Panc1 (cell line): ENCODE data around the gene TNFAIP6. TPM values are rescaled to one million over a fixed set of nuclear protein-coding genes. Genes with fewer than 3 reads are reported as not detected.
"Not testable (repeated sequence)": the region's sequence is repeated elsewhere in the genome, so short reads cannot be mapped to it uniquely, and the experiment has no call there.

Experiments used
- ATAC-seq: fragments of 200-7000 bp; cut with Tn5 transposase; 2 replicates; pipeline ENCODE4 v1.9.1; 2020; ENCODE audit warnings: mild to moderate bottlenecking, moderate library complexity
- Bru-seq: library from RNA; stranded (reverse); fragments of 400-500 nt; gene quantifications from one replicate; lab custom pipeline; 2021; lab: Mats Ljungman, UMichigan
- BruChase-seq, 2 experiments: library from RNA; stranded (reverse); fragments of 400-500 nt; gene quantifications; one replicate each; lab custom pipeline; 2021; lab: Mats Ljungman, UMichigan
- BruUV-seq: library from RNA; stranded (reverse); fragments of 400-500 nt; replicated peaks from 2 replicates; lab custom pipeline; 2021; lab: Mats Ljungman, UMichigan
- CTCF ChIA-PET: fragments of 300-600 bp; sonication (Branson Sonifier 250); formaldehyde crosslinking; loops from one replicate; lab custom pipeline; 2022; ENCODE audit warnings: antibody characterized with exemption; lab: Charles Lee
- POLR2A ChIA-PET: fragments of 300-600 bp; sonication (Branson Sonifier 250); formaldehyde crosslinking; loops from one replicate; lab custom pipeline; 2022; ENCODE audit warnings: antibody characterized with exemption; lab: Charles Lee
- DNase-seq: peaks from one replicate; pipeline ENCODE4 v3.0.0-alpha.2; 2010; ENCODE audit warnings: low read depth, low spot score
- H3K27ac ChIP-seq: 2 replicates; pipeline ENCODE4 v1.5.1; 2011; ENCODE audit warnings: mild to moderate bottlenecking, low read length, inconsistent platforms
- H3K27me3 ChIP-seq: fragments of 200-500 bp; sonication (Bioruptor generic); 2 replicates; pipeline ENCODE4 v1.6.0; 2014; ENCODE audit warnings: low read length, inconsistent platforms; ENCODE audit not compliant: control insufficient read depth, insufficient read depth
- H3K36me3 ChIP-seq: fragments of 200-500 bp; sonication (Bioruptor generic); 2 replicates; pipeline ENCODE4 v1.5.1; 2014; ENCODE audit warnings: inconsistent platforms, mild to moderate bottlenecking, low read length, moderate library complexity; ENCODE audit not compliant: control insufficient read depth, insufficient read depth
- H3K4me1 ChIP-seq: 2 replicates; pipeline ENCODE4 v1.5.1; 2011; ENCODE audit warnings: inconsistent platforms, mild to moderate bottlenecking, low read length, moderate library complexity; ENCODE audit not compliant: control insufficient read depth, insufficient read depth
- H3K4me3 ChIP-seq, 2 experiments: 2 replicates each; pipeline ENCODE4 v1.5.1; 2011 to 2012; ENCODE audit warnings: low read depth in 2 of 2, low read length in 2 of 2, mild to moderate bottlenecking in 2 of 2, inconsistent platforms in 1 of 2, moderate library complexity in 1 of 2
- H3K9me3 ChIP-seq: fragments of 200-500 bp; sonication (Bioruptor generic); 2 replicates; pipeline ENCODE4 v1.5.1; 2014; ENCODE audit warnings: low read depth, mild to moderate bottlenecking, inconsistent platforms, low read length, moderate library complexity; ENCODE audit not compliant: control insufficient read depth, insufficient read depth
- POLR2AphosphoS5 ChIP-seq: IDR thresholded peaks from 2 replicates; pipeline ENCODE4 v1.6.1; 2012; ENCODE audit warnings: mild to moderate bottlenecking, low read depth, low read length, moderate library complexity
- SIN3A ChIP-seq: IDR thresholded peaks from 2 replicates; pipeline ENCODE4 v1.6.1; 2012; ENCODE audit warnings: low read depth, mild to moderate bottlenecking, low read length, moderate library complexity, borderline replicate concordance; ENCODE audit not compliant: insufficient read depth
- TCF7L2 ChIP-seq: IDR thresholded peaks from 2 replicates; pipeline ENCODE4 v1.6.1; 2011; ENCODE audit warnings: mild to moderate bottlenecking, low read depth, low read length, inconsistent platforms
- in situ Hi-C: cut with HindIII; loops from 2 replicates; pipeline ENCODE4 v1.10.0; 2016; ENCODE audit warnings: low sequenced_read_pairs, low pct_unique_long_range_greater_than_20kb
- intact Hi-C: fragments of 100-400 bp; cut with micrococcal nuclease; formaldehyde crosslinking; loops from one replicate; pipeline ENCODE4 v1.10.0; 2022; ENCODE audit not compliant: unreplicated experiment
- long read RNA-seq: library from polyadenylated mRNA; unstranded; transcript quantifications from one replicate; pipeline ENCODE4 v2.0.0, GENCODE V29; 2021; ENCODE audit not compliant: unreplicated experiment
- polyA plus RNA-seq: library from polyadenylated mRNA; unstranded; fragments of >200 nt; gene quantifications from one replicate; pipeline ENCODE4 v1.2.1, GENCODE V29; 2012; ENCODE audit warnings: missing spikeins; ENCODE audit not compliant: insufficient read length
- total RNA-seq: library from RNA; stranded (reverse); gene quantifications from one replicate; pipeline ENCODE4 v1.2.1, GENCODE V29; 2021; ENCODE audit not compliant: unreplicated experiment
- TF ChIP-seq, protein P1 (sequence below), 2 experiments: IDR thresholded peaks; 2 replicates each; pipeline ENCODE4 v1.6.1; 2011 to 2012; ENCODE audit warnings: low read depth in 2 of 2, control low read depth in 1 of 2, low read length in 1 of 2, mild to moderate bottlenecking in 1 of 2, moderate library complexity in 1 of 2; ENCODE audit not compliant: insufficient read depth in 1 of 2
- TF ChIP-seq, protein P2 (sequence below): fragments of 450-650 bp; IDR thresholded peaks from 2 replicates; pipeline ENCODE4 v1.5.1; 2017; ENCODE audit warnings: mild to moderate bottlenecking

The TNFAIP6 gene, protein sequence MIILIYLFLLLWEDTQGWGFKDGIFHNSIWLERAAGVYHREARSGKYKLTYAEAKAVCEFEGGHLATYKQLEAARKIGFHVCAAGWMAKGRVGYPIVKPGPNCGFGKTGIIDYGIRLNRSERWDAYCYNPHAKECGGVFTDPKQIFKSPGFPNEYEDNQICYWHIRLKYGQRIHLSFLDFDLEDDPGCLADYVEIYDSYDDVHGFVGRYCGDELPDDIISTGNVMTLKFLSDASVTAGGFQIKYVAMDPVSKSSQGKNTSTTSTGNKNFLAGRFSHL
- total RNA-seq (not detected), Bru-seq, nascent RNA (percentile 7 among the genes with signal in this experiment), BruChase-seq, experiment 1, labeled RNA remaining after a 2-hour chase (percentile 4 among the genes with signal in this experiment), BruChase-seq, experiment 2, labeled RNA remaining after a 6-hour chase (percentile 8 among the genes with signal in this experiment)
- not detected for polyA plus RNA-seq
- long read RNA-seq, partial matches to known transcripts, result 0 of 1 reads
- long read RNA-seq, other reads (novel, unspliced or antisense), result 0 of 1 reads

DNA sequence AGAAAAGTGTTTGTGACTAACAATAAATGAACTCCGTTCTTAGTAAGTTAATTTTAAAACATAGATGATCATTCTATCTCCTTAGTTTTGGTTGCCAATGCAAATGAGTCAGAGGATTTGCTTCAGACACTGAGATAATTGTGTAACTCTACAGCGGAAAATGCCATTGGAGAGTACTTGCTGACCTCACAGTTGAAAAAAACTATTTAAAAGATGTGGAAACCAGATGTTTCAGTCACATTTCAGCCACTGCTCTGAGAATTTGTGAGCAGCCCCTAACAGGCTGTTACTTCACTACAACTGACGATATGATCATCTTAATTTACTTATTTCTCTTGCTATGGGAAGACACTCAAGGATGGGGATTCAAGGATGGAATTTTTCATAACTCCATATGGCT, at the start of gene TNFAIP6:
Gene TNFAIP6 (plus strand): TSS at position 234 of the 400 bp plus-strand sequence. CDS start 75 bp downstream, at position 309.
- no TSS peak for BruUV-seq
- CTCF ChIA-PET, result no interaction called here
- H3K36me3 ChIP-seq, result no peaks in the 10 kb centered on the region
- no peak for DNase-seq
- intact Hi-C loops, result no loop called here
- H3K4me3 ChIP-seq, result no peak within 1 kb of the TSS
- in situ Hi-C loops, result no loop called here
- H3K27ac ChIP-seq, result no peak within 1 kb of the TSS
- POLR2A ChIA-PET, result no interaction called here
- H3K4me1 ChIP-seq, result no peaks in the 10 kb centered on the region
- H3K27me3 ChIP-seq, result no peaks in the 10 kb centered on the region
- ATAC-seq, result no peak
- TF ChIP-seq, protein P1, sequence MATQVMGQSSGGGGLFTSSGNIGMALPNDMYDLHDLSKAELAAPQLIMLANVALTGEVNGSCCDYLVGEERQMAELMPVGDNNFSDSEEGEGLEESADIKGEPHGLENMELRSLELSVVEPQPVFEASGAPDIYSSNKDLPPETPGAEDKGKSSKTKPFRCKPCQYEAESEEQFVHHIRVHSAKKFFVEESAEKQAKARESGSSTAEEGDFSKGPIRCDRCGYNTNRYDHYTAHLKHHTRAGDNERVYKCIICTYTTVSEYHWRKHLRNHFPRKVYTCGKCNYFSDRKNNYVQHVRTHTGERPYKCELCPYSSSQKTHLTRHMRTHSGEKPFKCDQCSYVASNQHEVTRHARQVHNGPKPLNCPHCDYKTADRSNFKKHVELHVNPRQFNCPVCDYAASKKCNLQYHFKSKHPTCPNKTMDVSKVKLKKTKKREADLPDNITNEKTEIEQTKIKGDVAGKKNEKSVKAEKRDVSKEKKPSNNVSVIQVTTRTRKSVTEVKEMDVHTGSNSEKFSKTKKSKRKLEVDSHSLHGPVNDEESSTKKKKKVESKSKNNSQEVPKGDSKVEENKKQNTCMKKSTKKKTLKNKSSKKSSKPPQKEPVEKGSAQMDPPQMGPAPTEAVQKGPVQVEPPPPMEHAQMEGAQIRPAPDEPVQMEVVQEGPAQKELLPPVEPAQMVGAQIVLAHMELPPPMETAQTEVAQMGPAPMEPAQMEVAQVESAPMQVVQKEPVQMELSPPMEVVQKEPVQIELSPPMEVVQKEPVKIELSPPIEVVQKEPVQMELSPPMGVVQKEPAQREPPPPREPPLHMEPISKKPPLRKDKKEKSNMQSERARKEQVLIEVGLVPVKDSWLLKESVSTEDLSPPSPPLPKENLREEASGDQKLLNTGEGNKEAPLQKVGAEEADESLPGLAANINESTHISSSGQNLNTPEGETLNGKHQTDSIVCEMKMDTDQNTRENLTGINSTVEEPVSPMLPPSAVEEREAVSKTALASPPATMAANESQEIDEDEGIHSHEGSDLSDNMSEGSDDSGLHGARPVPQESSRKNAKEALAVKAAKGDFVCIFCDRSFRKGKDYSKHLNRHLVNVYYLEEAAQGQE (IDR thresholded peaks at IDR 0.05; ENCODE audit: insufficient read depth in 1 of 2, low read depth in 2 of 2, low read length in 1 of 2), result no peak
- TF ChIP-seq POLR2AphosphoS5 (no peak), SIN3A (no peak), TCF7L2 (no peak)
- TF ChIP-seq, protein P2, sequence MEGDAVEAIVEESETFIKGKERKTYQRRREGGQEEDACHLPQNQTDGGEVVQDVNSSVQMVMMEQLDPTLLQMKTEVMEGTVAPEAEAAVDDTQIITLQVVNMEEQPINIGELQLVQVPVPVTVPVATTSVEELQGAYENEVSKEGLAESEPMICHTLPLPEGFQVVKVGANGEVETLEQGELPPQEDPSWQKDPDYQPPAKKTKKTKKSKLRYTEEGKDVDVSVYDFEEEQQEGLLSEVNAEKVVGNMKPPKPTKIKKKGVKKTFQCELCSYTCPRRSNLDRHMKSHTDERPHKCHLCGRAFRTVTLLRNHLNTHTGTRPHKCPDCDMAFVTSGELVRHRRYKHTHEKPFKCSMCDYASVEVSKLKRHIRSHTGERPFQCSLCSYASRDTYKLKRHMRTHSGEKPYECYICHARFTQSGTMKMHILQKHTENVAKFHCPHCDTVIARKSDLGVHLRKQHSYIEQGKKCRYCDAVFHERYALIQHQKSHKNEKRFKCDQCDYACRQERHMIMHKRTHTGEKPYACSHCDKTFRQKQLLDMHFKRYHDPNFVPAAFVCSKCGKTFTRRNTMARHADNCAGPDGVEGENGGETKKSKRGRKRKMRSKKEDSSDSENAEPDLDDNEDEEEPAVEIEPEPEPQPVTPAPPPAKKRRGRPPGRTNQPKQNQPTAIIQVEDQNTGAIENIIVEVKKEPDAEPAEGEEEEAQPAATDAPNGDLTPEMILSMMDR, result no peak
- H3K9me3 ChIP-seq, result no peaks in the 10 kb centered on the region

DNA sequence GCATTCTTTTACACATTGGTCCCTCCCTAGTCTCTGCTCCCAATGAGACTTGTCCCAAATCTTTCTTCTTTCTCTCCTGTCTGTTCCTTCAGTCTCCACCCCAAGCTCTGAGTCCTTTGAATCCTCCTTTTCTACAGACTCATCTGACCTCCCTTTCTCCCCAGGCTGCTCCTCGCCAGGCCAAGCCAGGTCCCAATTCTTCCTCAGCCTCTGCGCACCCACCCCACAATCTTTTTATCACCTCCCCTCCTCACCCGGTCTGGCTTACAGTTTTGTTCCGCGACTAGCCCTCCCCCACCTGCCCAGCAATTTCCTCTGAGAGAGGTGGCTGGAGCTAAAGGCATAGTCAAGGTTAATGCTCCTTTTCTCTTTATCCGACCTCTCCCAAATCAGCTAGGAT, 47.1 kb upstream of the TNFAIP6 start:
- intact Hi-C loops, H3K27me3 ChIP-seq, ATAC-seq, H3K4me1 ChIP-seq, H3K36me3 ChIP-seq, DNase-seq, in situ Hi-C loops, H3K9me3 ChIP-seq, CTCF ChIA-PET, BruUV-seq, H3K27ac ChIP-seq, POLR2A ChIA-PET: not testable (repeated sequence)
- H3K4me3 ChIP-seq, result peak overlapping the region in 1 of 2 experiments; percentile 20; a peak in 1 of 4 replicates

DNA sequence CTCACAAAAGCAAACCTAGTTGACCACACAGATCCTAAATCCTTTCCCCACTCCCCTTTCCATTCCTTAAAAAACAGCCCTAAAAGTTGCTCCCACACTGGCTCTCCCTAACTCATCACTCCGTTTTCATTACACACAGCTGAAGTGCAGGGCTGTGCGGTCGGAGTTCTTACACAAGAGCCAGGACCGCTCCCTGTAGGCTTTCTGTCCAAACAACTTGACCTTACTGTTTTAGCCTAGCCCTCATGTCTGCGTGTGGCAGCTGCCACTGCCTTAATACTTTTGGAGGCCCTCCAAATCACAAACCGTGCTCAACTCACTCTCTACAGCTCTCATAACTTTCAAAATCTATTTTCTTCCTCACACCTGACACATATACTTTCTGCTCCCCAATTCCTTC, 45.0 kb upstream of the TNFAIP6 start:
- ATAC-seq, in situ Hi-C loops, CTCF ChIA-PET: not testable (repeated sequence)

More for the DNA sequence above, 45.0 kb upstream of the TNFAIP6 start:
- H3K27me3 ChIP-seq, H3K4me1 ChIP-seq, H3K36me3 ChIP-seq, H3K9me3 ChIP-seq, BruUV-seq, DNase-seq, H3K4me3 ChIP-seq, H3K27ac ChIP-seq, POLR2A ChIA-PET, intact Hi-C loops: not testable (repeated sequence)
